ENCODE data around the gene PVRIG.
A peak's percentile ranks its signal among the peaks of the same experiment; 100 is the strongest.

PVRIG gene

GRCh38 chr7:100171840-100172239 lies 47.9 kb upstream of the PVRIG start:
- no peaks in the 10 kb centered on the region for H3F3A ChIP-seq (ENCODE audit: low read depth)
- H3K9me3 ChIP-seq (ENCODE audit: insufficient read depth, low read depth, low read length), result no peaks in the 10 kb centered on the region
- TF ChIP-seq CTCF (conservative IDR thresholded peaks at IDR 0.05; ENCODE audit: low read length) (no peak), EZH2phosphoT487 (IDR thresholded peaks at IDR 0.05; ENCODE audit: borderline replicate concordance) (no peak)
- H3K36me3 ChIP-seq (ENCODE audit: insufficient read depth, low read length), result no peaks in the 10 kb centered on the region
- no peak overlapping the region for H3K9ac ChIP-seq (ENCODE audit: low read depth, low read length, poor library complexity, severe bottlenecking)
- no peak overlapping the region for H3K4me2 ChIP-seq (ENCODE audit: low read depth, low read length, poor library complexity, severe bottlenecking)
- H3K9me2 ChIP-seq (replicated peaks; ENCODE audit: low read depth, low read length), result no peaks in the 10 kb centered on the region
- peaks cover 20% of the 10 kb centered on the region for H3K4me1 ChIP-seq (ENCODE audit: insufficient read depth, low read length, poor library complexity, severe bottlenecking)
- no peaks in the 10 kb centered on the region for H3K27me3 ChIP-seq (ENCODE audit: insufficient read depth, low read length, poor library complexity, severe bottlenecking)
- H4K20me1 ChIP-seq (ENCODE audit: insufficient read depth, low read length, poor library complexity, severe bottlenecking), result peaks cover 4% of the 10 kb centered on the region
- no peak overlapping the region for H2AFZ ChIP-seq (ENCODE audit: low read length)
- peaks cover 22% of the 10 kb centered on the region for H3K79me2 ChIP-seq (ENCODE audit: insufficient read depth, low read length)
- H3K4me3 ChIP-seq (ENCODE audit: low read length, poor library complexity, severe bottlenecking), result no peak overlapping the region

GRCh38 chr7:100173806-100174495 lies 45.8 kb upstream of the PVRIG start:
- Histone ChIP-seq H3K9me3 (ENCODE audit: insufficient read depth, low read depth, low read length) (no peaks in the 10 kb centered on the region), H4K20me1 (ENCODE audit: insufficient read depth, low read length, poor library complexity, severe bottlenecking) (peaks cover 4% of the 10 kb centered on the region), H3K27me3 (ENCODE audit: insufficient read depth, low read length, poor library complexity, severe bottlenecking) (no peaks in the 10 kb centered on the region), H3F3A (ENCODE audit: low read depth) (no peaks in the 10 kb centered on the region), H3K36me3 (ENCODE audit: insufficient read depth, low read length) (no peaks in the 10 kb centered on the region), H3K4me3 (ENCODE audit: low read length, poor library complexity, severe bottlenecking) (no peak overlapping the region), H3K4me1 (ENCODE audit: insufficient read depth, low read length, poor library complexity, severe bottlenecking) (peaks cover 17% of the 10 kb centered on the region), H3K4me2 (ENCODE audit: low read depth, low read length, poor library complexity, severe bottlenecking) (peak overlapping the region; percentile 94), H3K9ac (ENCODE audit: low read depth, low read length, poor library complexity, severe bottlenecking) (no peak overlapping the region), H2AFZ (ENCODE audit: low read length) (no peak overlapping the region), H3K79me2 (ENCODE audit: insufficient read depth, low read length) (peaks cover 25% of the 10 kb centered on the region), H3K9me2 (replicated peaks; ENCODE audit: low read depth, low read length) (no peaks in the 10 kb centered on the region)
- no peak for TF ChIP-seq CTCF (conservative IDR thresholded peaks at IDR 0.05; ENCODE audit: low read length)
- TF ChIP-seq EZH2phosphoT487 (IDR thresholded peaks at IDR 0.05; ENCODE audit: borderline replicate concordance), result no peak

DNA sequence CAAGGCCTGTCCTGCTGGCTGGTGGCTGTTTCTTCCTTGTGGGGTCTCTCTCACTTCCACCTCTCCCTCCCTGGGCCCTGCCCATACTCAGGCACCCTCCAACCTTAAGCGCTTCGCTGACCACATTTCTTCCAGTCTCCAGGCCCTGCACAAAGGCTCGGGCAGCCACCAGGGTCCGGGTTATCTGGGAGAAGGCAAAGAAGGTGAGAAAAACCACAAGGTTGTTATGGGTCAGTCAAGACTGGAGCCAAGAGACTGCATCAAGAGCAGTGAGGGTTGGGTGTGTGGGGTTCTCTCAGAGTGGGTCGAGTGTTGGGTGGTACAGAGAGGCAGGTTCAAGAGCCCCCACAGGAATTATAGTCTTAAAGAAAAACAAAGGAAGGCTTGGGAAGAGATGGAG lies 45.2 kb upstream of the PVRIG start:
- peaks cover 25% of the 10 kb centered on the region for H3K79me2 ChIP-seq (ENCODE audit: insufficient read depth, low read length)
- peak overlapping the region; percentile 94 for H3K4me2 ChIP-seq (ENCODE audit: low read depth, low read length, poor library complexity, severe bottlenecking)
- H3K9ac ChIP-seq (ENCODE audit: low read depth, low read length, poor library complexity, severe bottlenecking), result no peak overlapping the region
- H3K9me3 ChIP-seq (ENCODE audit: insufficient read depth, low read depth, low read length), result no peaks in the 10 kb centered on the region
- no peak for TF ChIP-seq CTCF (conservative IDR thresholded peaks at IDR 0.05; ENCODE audit: low read length)
- TF ChIP-seq EZH2phosphoT487 (IDR thresholded peaks at IDR 0.05; ENCODE audit: borderline replicate concordance), result no peak
- no peaks in the 10 kb centered on the region for H3K9me2 ChIP-seq (replicated peaks; ENCODE audit: low read depth, low read length)
- H3K36me3 ChIP-seq (ENCODE audit: insufficient read depth, low read length), result no peaks in the 10 kb centered on the region
- H2AFZ ChIP-seq (ENCODE audit: low read length), result no peak overlapping the region
- H3F3A ChIP-seq (ENCODE audit: low read depth), result no peaks in the 10 kb centered on the region
- H3K27me3 ChIP-seq (ENCODE audit: insufficient read depth, low read length, poor library complexity, severe bottlenecking), result no peaks in the 10 kb centered on the region
- peaks cover 4% of the 10 kb centered on the region for H4K20me1 ChIP-seq (ENCODE audit: insufficient read depth, low read length, poor library complexity, severe bottlenecking)
- no peak overlapping the region for H3K4me3 ChIP-seq (ENCODE audit: low read length, poor library complexity, severe bottlenecking)
- peaks cover 17% of the 10 kb centered on the region for H3K4me1 ChIP-seq (ENCODE audit: insufficient read depth, low read length, poor library complexity, severe bottlenecking)

Data from Loucy (cell line).